ENCODE measurements around the gene MRPL43. TPM values are rescaled to one million over a fixed set of nuclear protein-coding genes. Genes with fewer than 3 reads are reported as not detected.
"Not testable (repeated sequence)": the region's sequence is repeated elsewhere in the genome, so short reads cannot be mapped to it uniquely, and the experiment has no call there.

Gene MRPL43
- total RNA-seq, 1 donor from 2014 or later: 44.2 TPM

- intact Hi-C loops (cut with micrococcal nuclease): no loop called here
- TF ChIP-seq CTCF (IDR thresholded peaks at IDR 0.05): no peak
- Mint-ChIP-seq H3K27ac (no peak overlapping the region), H3K36me3 (ENCODE audit: low read depth) (peaks cover 33% of the 10 kb centered on the region), H3K4me3 (no peak overlapping the region), H3K9me3 (no peaks in the 10 kb centered on the region), H3K4me1 (no peaks in the 10 kb centered on the region), H3K27me3 (no peaks in the 10 kb centered on the region)
- ChIA-PET CTCF (no interaction called here), POLR2A (no interaction called here)
- ATAC-seq (ENCODE audit: low read depth): no peak
- DNase-seq: no peak
Observed at GRCh38 chr10:100977436-100977835, 9.9 kb downstream of the MRPL43 start.

GRCh38 chr10:100976906-100977305 is 10.4 kb downstream of the MRPL43 start:
- no peak overlapping the region for H3K4me3 Mint-ChIP-seq
- ChIA-PET CTCF (no interaction called here), POLR2A (no interaction called here)
- no peak overlapping the region for H3K27ac Mint-ChIP-seq
- ATAC-seq (ENCODE audit: low read depth) (no peak), DNase-seq (no peak)
- no peaks in the 10 kb centered on the region for H3K4me1 Mint-ChIP-seq
- no peaks in the 10 kb centered on the region for H3K27me3 Mint-ChIP-seq
- peaks cover 28% of the 10 kb centered on the region for H3K36me3 Mint-ChIP-seq (ENCODE audit: low read depth)
- TF ChIP-seq CTCF (IDR thresholded peaks at IDR 0.05): no peak
- intact Hi-C loops (cut with micrococcal nuclease): no loop called here
- no peaks in the 10 kb centered on the region for H3K9me3 Mint-ChIP-seq

GRCh38 chr10:100975397-100975796 is 11.9 kb downstream of the MRPL43 start:
- peaks cover 14% of the 10 kb centered on the region for H3K36me3 Mint-ChIP-seq (ENCODE audit: low read depth)
- H3K27me3 Mint-ChIP-seq; H3K27ac Mint-ChIP-seq; CTCF ChIA-PET; DNase-seq; H3K4me1 Mint-ChIP-seq; intact Hi-C loops (cut with micrococcal nuclease); ATAC-seq (ENCODE audit: low read depth); H3K4me3 Mint-ChIP-seq; H3K9me3 Mint-ChIP-seq: not testable (repeated sequence)
- POLR2A ChIA-PET: interaction anchor here (0.6 kb wide), 1 partner anchor 402 kb away, joined by 6 read pairs; no protein-coding TSS in a partner anchor

GRCh38 chr10:100972904-100973535 is 14.3 kb downstream of the MRPL43 start:
- Mint-ChIP-seq H3K9me3 (no peaks in the 10 kb centered on the region), H3K27ac (no peak overlapping the region), H3K4me3 (no peak overlapping the region), H3K36me3 (ENCODE audit: low read depth) (peaks cover 6% of the 10 kb centered on the region), H3K4me1 (peaks cover 11% of the 10 kb centered on the region), H3K27me3 (no peaks in the 10 kb centered on the region)
- no peak for TF ChIP-seq CTCF (IDR thresholded peaks at IDR 0.05)
- no peak for ATAC-seq (ENCODE audit: low read depth)
- ChIA-PET POLR2A (no interaction called here), CTCF (no interaction called here)
- DNase-seq: no peak
- intact Hi-C loops (cut with micrococcal nuclease): no loop called here

GRCh38 chr10:100972115-100972903 is 15.0 kb downstream of the MRPL43 start:
- ChIA-PET POLR2A (no interaction called here), CTCF (no interaction called here)
- H3K27me3 Mint-ChIP-seq: no peaks in the 10 kb centered on the region
- intact Hi-C loops (cut with micrococcal nuclease): no loop called here
- peaks cover 4% of the 10 kb centered on the region for H3K36me3 Mint-ChIP-seq (ENCODE audit: low read depth)
- no peak overlapping the region for H3K4me3 Mint-ChIP-seq
- no peak for ATAC-seq (ENCODE audit: low read depth)
- TF ChIP-seq CTCF (IDR thresholded peaks at IDR 0.05): no peak
- H3K4me1 Mint-ChIP-seq: peaks cover 11% of the 10 kb centered on the region
- no peak for DNase-seq
- no peaks in the 10 kb centered on the region for H3K9me3 Mint-ChIP-seq
- no peak overlapping the region for H3K27ac Mint-ChIP-seq
